IMR-90 (cell line): ENCODE data around the gene PCP4L1. TPM values are rescaled to one million over a fixed set of nuclear protein-coding genes. Genes with fewer than 3 reads are reported as not detected.

Experiments used
- ATAC-seq: fragments of 200-7000 bp; cut with Tn5 transposase; 2 replicates; pipeline ENCODE4 v1.9.1; 2020; ENCODE audit warnings: low read depth, mild to moderate bottlenecking, moderate library complexity
- BruUV-seq: library from RNA; stranded (reverse); fragments of 400-500 nt; replicated peaks from 2 replicates; lab custom pipeline; 2021; lab: Mats Ljungman, UMichigan
- CTCF ChIA-PET: fragments of 300-600 bp; formaldehyde crosslinking; extraction: SDS; loops from one replicate; lab custom pipeline; 2021; ENCODE audit warnings: antibody characterized with exemption; lab: Yijun Ruan, JAX
- POLR2A ChIA-PET: fragments of 300-600 bp; sonication (Branson Sonifier 250); formaldehyde crosslinking; loops from one replicate; lab custom pipeline; 2022; ENCODE audit warnings: antibody characterized with exemption; ENCODE audit not compliant: unreplicated experiment; lab: Charles Lee
- DNase-seq: peaks from one replicate; pipeline ENCODE4 v3.0.0; 2013
- H2AFZ ChIP-seq: replicated peaks from 2 replicates; pipeline ENCODE3; 2013; ENCODE audit warnings: low read length, mild to moderate bottlenecking; ENCODE audit not compliant: poor library complexity
- H2AK5ac ChIP-seq: 2 replicates; pipeline ENCODE4 v1.6.1; 2013; ENCODE audit warnings: low read depth, low read length, inconsistent platforms
- H2AK9ac ChIP-seq: replicated peaks from 2 replicates; pipeline ENCODE3; 2013; ENCODE audit warnings: mild to moderate bottlenecking, low read depth, low read length, moderate library complexity; ENCODE audit not compliant: poor library complexity
- H2BK120ac ChIP-seq: 2 replicates; pipeline ENCODE4 v1.6.1; 2013; ENCODE audit warnings: low read depth, low read length, inconsistent platforms
- H2BK15ac ChIP-seq: 3 replicates; pipeline ENCODE4 v1.6.1; 2013; ENCODE audit warnings: low read depth, low read length, inconsistent platforms
- H2BK20ac ChIP-seq: 2 replicates; pipeline ENCODE4 v1.6.1; 2013; ENCODE audit warnings: low read depth, mild to moderate bottlenecking, inconsistent platforms, low read length, moderate library complexity
- H2BK5ac ChIP-seq: 2 replicates; pipeline ENCODE4 v1.6.1; 2013; ENCODE audit warnings: mild to moderate bottlenecking, low read depth, low read length, inconsistent platforms; ENCODE audit not compliant: poor library complexity, severe bottlenecking
- H3K14ac ChIP-seq: replicated peaks from 2 replicates; pipeline ENCODE4 v1.6.1; 2013; ENCODE audit warnings: low read depth, low read length, inconsistent platforms
- H3K18ac ChIP-seq: 2 replicates; pipeline ENCODE4 v1.6.1; 2013; ENCODE audit warnings: low read depth, low read length, control low read depth
- H3K23ac ChIP-seq: 2 replicates; pipeline ENCODE4 v1.6.1; 2013; ENCODE audit warnings: low read depth, low read length, inconsistent platforms
- H3K27ac ChIP-seq: 2 replicates; pipeline ENCODE4 v1.5.1; 2013; ENCODE audit warnings: mild to moderate bottlenecking, control low read depth, low read length; ENCODE audit not compliant: insufficient read depth
- H3K27me3 ChIP-seq: 2 replicates; pipeline ENCODE4 v1.6.1; 2013; ENCODE audit warnings: low read length; ENCODE audit not compliant: control insufficient read depth, insufficient read depth
- H3K36me3 ChIP-seq: 2 replicates; pipeline ENCODE4 v1.6.1; 2013; ENCODE audit warnings: low read length, mixed read lengths; ENCODE audit not compliant: control insufficient read depth, insufficient read depth
- H3K4ac ChIP-seq: 2 replicates; pipeline ENCODE4 v1.6.1; 2013; ENCODE audit warnings: low read depth, low read length, inconsistent platforms
- H3K4me1 ChIP-seq: 2 replicates; pipeline ENCODE4 v1.6.1; 2013; ENCODE audit warnings: low read length, mixed read lengths; ENCODE audit not compliant: control insufficient read depth, insufficient read depth
- H3K4me2 ChIP-seq: 2 replicates; pipeline ENCODE4 v1.6.1; 2013; ENCODE audit warnings: low read depth, mild to moderate bottlenecking, control low read depth, low read length, moderate library complexity
- H3K4me3 ChIP-seq: 2 replicates; pipeline ENCODE4 v1.5.1; 2013; ENCODE audit warnings: low read depth, mild to moderate bottlenecking, control low read depth, low read length, moderate library complexity; ENCODE audit not compliant: insufficient read depth
- H3K56ac ChIP-seq: 2 replicates; pipeline ENCODE4 v1.6.1; 2013; ENCODE audit warnings: low read length, inconsistent platforms; ENCODE audit not compliant: insufficient read depth; ENCODE audit errors: extremely low read depth
- H3K79me1 ChIP-seq, 2 experiments: 2 replicates each; pipeline ENCODE4 v1.6.1; 2013; ENCODE audit warnings: low read length in 2 of 2, inconsistent platforms in 1 of 2, low read depth in 1 of 2
- H3K9ac ChIP-seq: 2 replicates; pipeline ENCODE4 v1.6.1; 2013; ENCODE audit warnings: low read depth, low read length, control low read depth
- H3K9me1 ChIP-seq: 2 replicates; pipeline ENCODE4 v1.6.1; 2013; ENCODE audit warnings: low read length, inconsistent platforms; ENCODE audit not compliant: insufficient read depth
- H3K9me3 ChIP-seq: 2 replicates; pipeline ENCODE4 v1.6.1; 2013; ENCODE audit warnings: low read length; ENCODE audit not compliant: control insufficient read depth, insufficient read depth
- H4K20me1 ChIP-seq: 2 replicates; pipeline ENCODE4 v1.6.1; 2013; ENCODE audit warnings: low read length, inconsistent platforms; ENCODE audit not compliant: insufficient read depth
- H4K5ac ChIP-seq: 2 replicates; pipeline ENCODE4 v1.6.1; 2013; ENCODE audit warnings: mild to moderate bottlenecking, low read depth, low read length, control low read depth
- H4K8ac ChIP-seq, 2 experiments: 2 replicates each; pipeline ENCODE4 v1.6.1; 2013; ENCODE audit warnings: low read depth in 2 of 2, low read length in 2 of 2, control low read depth in 1 of 2, inconsistent platforms in 1 of 2
- H4K91ac ChIP-seq: 2 replicates; pipeline ENCODE4 v1.6.1; 2013; ENCODE audit warnings: low read depth, low read length, inconsistent platforms; ENCODE audit not compliant: insufficient read depth
- BHLHE40 ChIP-seq: fragments of 150-350 bp; IDR thresholded peaks from 2 replicates; pipeline ENCODE4 v1.6.1; 2016; ENCODE audit warnings: mild to moderate bottlenecking, low read depth, low read length
- CHD1 ChIP-seq: IDR thresholded peaks from 2 replicates; pipeline ENCODE4 v1.6.1; 2012; ENCODE audit warnings: low read depth, low read length, improper control_type of control experiment
- CTCF ChIP-seq: conservative IDR thresholded peaks from 2 replicates; pipeline ENCODE4 v1.5.1; 2012; ENCODE audit warnings: mild to moderate bottlenecking, low read depth, low read length, improper control_type of control experiment
- FOS ChIP-seq: fragments of 150-350 bp; IDR thresholded peaks from 2 replicates; pipeline ENCODE4 v1.6.1; 2016; ENCODE audit warnings: low read depth, low read length
- MAFK ChIP-seq: IDR thresholded peaks from 2 replicates; pipeline ENCODE4 v1.6.1; 2012; ENCODE audit warnings: low read depth, low read length, improper control_type of control experiment
- MAZ ChIP-seq: IDR thresholded peaks from 2 replicates; pipeline ENCODE4 v1.6.1; 2012; ENCODE audit warnings: low read depth, mild to moderate bottlenecking, low read length, improper control_type of control experiment, moderate library complexity, borderline replicate concordance
- MXI1 ChIP-seq: IDR thresholded peaks from 2 replicates; pipeline ENCODE4 v1.6.1; 2012; ENCODE audit warnings: low read depth, mild to moderate bottlenecking, low read length, moderate library complexity, borderline replicate concordance
- NFE2L2 ChIP-seq: fragments of 150-350 bp; IDR thresholded peaks from 2 replicates; pipeline ENCODE4 v1.6.1; 2016; ENCODE audit warnings: low read depth, mild to moderate bottlenecking, low read length
- POLR2A ChIP-seq: IDR thresholded peaks from 2 replicates; pipeline ENCODE4 v1.6.1; 2012; ENCODE audit warnings: mild to moderate bottlenecking, low read depth, low read length
- RAD21 ChIP-seq: IDR thresholded peaks from 2 replicates; pipeline ENCODE4 v1.6.1; 2012; ENCODE audit warnings: low read length, improper control_type of control experiment
- RCOR1 ChIP-seq: IDR thresholded peaks from 2 replicates; pipeline ENCODE4 v1.6.1; 2012; ENCODE audit warnings: mild to moderate bottlenecking, low read length, improper control_type of control experiment; ENCODE audit not compliant: insufficient replicate concordance
- SMC3 ChIP-seq: fragments of 150-350 bp; IDR thresholded peaks from 2 replicates; pipeline ENCODE4 v1.6.1; 2016; ENCODE audit warnings: low read depth, mild to moderate bottlenecking, antibody characterized with exemption, low read length, moderate library complexity
- USF2 ChIP-seq: fragments of 150-350 bp; IDR thresholded peaks from 2 replicates; pipeline ENCODE4 v1.6.1; 2017; ENCODE audit warnings: mild to moderate bottlenecking, antibody characterized with exemption, low read length, low read depth
- WGBS, 2 experiments: methylation state at CpG; one replicate each; pipeline versions ENCODE4 v1.1.5 to v1.1.7; 2013; ENCODE audit warnings: missing lambda C conversion rate in 2 of 2; ENCODE audit not compliant: insufficient read length in 1 of 2; ENCODE audit errors: extremely low coverage in 2 of 2; 5-methylcytosine and 5-hydroxymethylcytosine counted together
- dilution Hi-C: fragments of 300-500 bp; cut with HindIII; formaldehyde crosslinking; loops from one replicate; pipeline ENCODE4 v1.14.3; 2018; ENCODE audit warnings: low sequenced_read_pairs; ENCODE audit not compliant: unreplicated experiment
- in situ Hi-C: fragments of 300-500 bp; cut with MboI; formaldehyde crosslinking; loops from 3 replicates; pipeline ENCODE4 v1.14.3; 2019; ENCODE audit warnings: low sequenced_read_pairs, inconsistent platforms, mixed read lengths
- intact Hi-C: fragments of 100-400 bp; cut with micrococcal nuclease; formaldehyde crosslinking; loops from 2 replicates; pipeline ENCODE4 v1.10.0; 2022
- polyA plus RNA-seq, 3 experiments: library from polyadenylated mRNA; depleted of rRNA; stranded (reverse); fragments of >200 nt; gene quantifications; 2 replicates each; pipeline ENCODE4 v1.2.3, GENCODE V29; 2012; ENCODE audit warnings: low replicate concordance in 1 of 3
- total RNA-seq: library from RNA; depleted of rRNA; stranded (reverse); fragments of >200 nt; gene quantifications from 2 replicates; pipeline ENCODE4 v1.2.3, GENCODE V29; 2012

The PCP4L1 gene
- total and polyA plus RNA-seq, 2 of the 4 experiments (the other 2 are of a cell fraction), result not detected

- no peak for TF ChIP-seq FOS
Observed at GRCh38 chr1:161226320-161226711, 32.2 kb upstream of the PCP4L1 start (continued).

GRCh38 chr1:161226759-161227158 is 31.8 kb upstream of the PCP4L1 start:
- no CpG with 5 or more reads among the region's 3 CpGs for WGBS, 2 experiments
- ChIA-PET POLR2A (no interaction called here), CTCF (interaction anchor here (0.6 to 3.2 kb wide), 7 partner anchors 10 to 155 kb away, joined by 3 to 21 read pairs (median 8); partner anchors contain the start of genes ADAMTS4 and NDUFS2)
- no peak overlapping the region for H2BK20ac ChIP-seq
- H3K18ac ChIP-seq, result no peak overlapping the region
- H3K9ac ChIP-seq, result peak overlapping the region; percentile 81
- in situ Hi-C loops (loop anchor here (5.0 kb wide), 2 partner anchors 66 to 156 kb away; no protein-coding TSS in a partner anchor), dilution Hi-C loops (no loop called here), intact Hi-C loops (loop anchor here (1.0 kb wide), 2 partner anchors 65 to 156 kb away; no protein-coding TSS in a partner anchor)
- no peak overlapping the region for H3K56ac ChIP-seq
- H3K4me3 ChIP-seq, result peak overlapping the region; percentile 74
- no peak overlapping the region for H4K91ac ChIP-seq
- H2BK5ac ChIP-seq, result no peak overlapping the region
- no peaks in the 10 kb centered on the region; the same call in 1 of the 2 replicates for H3K27me3 ChIP-seq
- peak overlapping the region; percentile 83 for H3K4ac ChIP-seq
- H3K79me1 ChIP-seq, result peaks cover 9 to 17% of the 10 kb centered on the region in 2 experiments; a peak in 3 of 4 replicates
- no peak overlapping the region for H2BK15ac ChIP-seq
- DNase-seq, result no peak
- peak overlapping the region; percentile 96 to 97; a peak in 2 of 4 replicates for H4K8ac ChIP-seq
- peak overlapping the region; percentile 98 for H2AFZ ChIP-seq
- peaks cover 9% of the 10 kb centered on the region; the same call in 1 of the 2 replicates for H3K4me1 ChIP-seq
- TF ChIP-seq BHLHE40, result no peak
- TF ChIP-seq MXI1, result no peak
- TF ChIP-seq FOS, result no peak
- TF ChIP-seq CHD1, result no peak
- no peak for TF ChIP-seq USF2
- no peak for TF ChIP-seq SMC3
- TF ChIP-seq MAZ, result no peak
- no peak for TF ChIP-seq RAD21
- TF ChIP-seq MAFK, result no peak
- TF ChIP-seq NFE2L2, result no peak
- TF ChIP-seq POLR2A, result no peak
- TF ChIP-seq RCOR1, result no peak
- TF ChIP-seq CTCF, result no peak
- peak overlapping the region; percentile 62; the same call in 1 of the 2 replicates for H3K23ac ChIP-seq
- no peak for ATAC-seq
- H4K5ac ChIP-seq, result peak overlapping the region; percentile 69
- H3K27ac ChIP-seq, result no peak overlapping the region; the same call in 1 of the 2 replicates
- H2BK120ac ChIP-seq, result no peak overlapping the region
- H3K36me3 ChIP-seq, result peaks cover 19% of the 10 kb centered on the region
- peak overlapping the region; percentile 67; the same call in 1 of the 2 replicates for H2AK5ac ChIP-seq
- no TSS peak for BruUV-seq
- peaks cover 8% of the 10 kb centered on the region; the same call in 1 of the 2 replicates for H3K9me1 ChIP-seq
- H4K20me1 ChIP-seq, result no peaks in the 10 kb centered on the region
- H2AK9ac ChIP-seq, result peak overlapping the region; percentile 97
- H3K9me3 ChIP-seq, result no peaks in the 10 kb centered on the region
- 0 out of 2 replicates have a peak overlapping the region, but pooled peaks have one; percentile 89 for H3K14ac ChIP-seq
- H3K4me2 ChIP-seq, result peak overlapping the region; percentile 81
